Measurements from ENCODE around the gene CAPZA2.

Gene CAPZA2

GRCh38 chr7:116836048-116836447 lies 26.3 kb upstream of the CAPZA2 start:
- intact Hi-C loops (cut with DNase I; ENCODE audit: low total_unique reads): no loop called here
- Histone ChIP-seq H3K27ac (no peak overlapping the region), H3K9me3 (no peaks in the 10 kb centered on the region), H3K36me3 (no peaks in the 10 kb centered on the region), H3K4me1 (no peaks in the 10 kb centered on the region), H3K27me3 (no peaks in the 10 kb centered on the region), H3K4me3 (no peak overlapping the region)
- no peak for TF ChIP-seq CTCF (IDR thresholded peaks at IDR 0.05)
- no peak for DNase-seq

DNA sequence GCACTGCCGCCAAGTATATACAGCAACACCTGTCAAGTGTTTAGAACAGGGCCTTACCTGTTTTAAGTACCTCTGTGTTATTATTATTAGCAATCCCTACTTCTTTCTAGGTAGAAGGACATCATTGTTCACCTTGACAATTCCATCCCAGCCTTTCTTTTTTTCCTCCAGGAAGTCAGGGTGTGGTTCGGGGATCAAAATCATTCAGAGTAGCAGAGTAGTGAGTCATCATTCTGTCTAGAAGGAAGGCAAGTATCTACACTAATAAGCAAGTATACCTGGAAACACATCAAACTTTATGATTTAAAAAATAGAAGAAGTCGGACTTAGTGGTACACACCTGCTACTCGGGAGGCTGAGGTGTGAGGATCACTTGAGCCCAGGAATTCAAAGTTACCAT lies 25.5 kb upstream of the CAPZA2 start:
- H3K27ac ChIP-seq: no peak overlapping the region
- no peaks in the 10 kb centered on the region for H3K4me1 ChIP-seq
- TF ChIP-seq CTCF (IDR thresholded peaks at IDR 0.05): no peak
- H3K4me3 ChIP-seq: no peak overlapping the region
- no peaks in the 10 kb centered on the region for H3K27me3 ChIP-seq
- H3K36me3 ChIP-seq: no peaks in the 10 kb centered on the region
- DNase-seq: no peak
- no peaks in the 10 kb centered on the region for H3K9me3 ChIP-seq
- intact Hi-C loops (cut with DNase I; ENCODE audit: low total_unique reads): no loop called here

GRCh38 chr7:116837586-116837985 lies 24.8 kb upstream of the CAPZA2 start:
- no peaks in the 10 kb centered on the region for H3K9me3 ChIP-seq
- no peak for DNase-seq
- H3K36me3 ChIP-seq: no peaks in the 10 kb centered on the region
- no peak overlapping the region for H3K27ac ChIP-seq
- no peak for TF ChIP-seq CTCF (IDR thresholded peaks at IDR 0.05)
- H3K27me3 ChIP-seq: no peaks in the 10 kb centered on the region
- H3K4me3 ChIP-seq: no peak overlapping the region
- intact Hi-C loops (cut with DNase I; ENCODE audit: low total_unique reads): no loop called here
- H3K4me1 ChIP-seq: no peaks in the 10 kb centered on the region

- H3K27ac ChIP-seq: no peak overlapping the region
- H3K27me3 ChIP-seq: no peaks in the 10 kb centered on the region
- intact Hi-C loops (cut with DNase I; ENCODE audit: low total_unique reads): no loop called here
- H3K4me3 ChIP-seq: no peak overlapping the region
- H3K36me3 ChIP-seq: no peaks in the 10 kb centered on the region
- DNase-seq: no peak
- no peaks in the 10 kb centered on the region for H3K4me1 ChIP-seq
- H3K9me3 ChIP-seq: no peaks in the 10 kb centered on the region
- no peak for TF ChIP-seq CTCF (IDR thresholded peaks at IDR 0.05)
Measured at GRCh38 chr7:116840256-116840655, 22.1 kb upstream of the CAPZA2 start.

GRCh38 chr7:116842371-116842770 lies 20.0 kb upstream of the CAPZA2 start:
- intact Hi-C loops (cut with DNase I; ENCODE audit: low total_unique reads): no loop called here
- Histone ChIP-seq H3K4me1 (no peaks in the 10 kb centered on the region), H3K36me3 (no peaks in the 10 kb centered on the region), H3K27ac (no peak overlapping the region), H3K27me3 (no peaks in the 10 kb centered on the region), H3K4me3 (no peak overlapping the region), H3K9me3 (no peaks in the 10 kb centered on the region)
- DNase-seq: no peak
- no peak for TF ChIP-seq CTCF (IDR thresholded peaks at IDR 0.05)

GRCh38 chr7:116843378-116843777 lies 19.0 kb upstream of the CAPZA2 start:
- Histone ChIP-seq H3K27ac (no peak overlapping the region), H3K36me3 (no peaks in the 10 kb centered on the region), H3K9me3 (no peaks in the 10 kb centered on the region), H3K27me3 (no peaks in the 10 kb centered on the region), H3K4me3 (peak overlapping the region in 1 of 2 donors; percentile 16), H3K4me1 (no peaks in the 10 kb centered on the region)
- TF ChIP-seq CTCF (IDR thresholded peaks at IDR 0.05): no peak
- peak in 1 of 2 donors; percentile 26 for DNase-seq
- intact Hi-C loops (cut with DNase I; ENCODE audit: low total_unique reads): no loop called here
